RCC 7860 (cell line): ENCODE measurements around the gene OR1L1.

ENCODE experiments used
- DNase-seq: peaks from one replicate; pipeline ENCODE4 v3.0.0-alpha.2; 2015; ENCODE audit warnings: low spot score
- FAIRE-seq: peaks from 2 replicates; lab custom pipeline; 2012; peaks lifted over from hg19 to GRCh38; lab: Jason Lieb, UNC

OR1L1 gene

GRCh38 chr9:122661416-122661815 is at the start of gene OR1L1:
Gene OR1L1 (plus strand): TSS chr9:122661716. CDS start chr9:122661716, 0 bp downstream.
- FAIRE-seq (no peak), DNase-seq (no peak)

GRCh38 chr9:122614362-122614761 is 47.2 kb upstream of the OR1L1 start, which contains the start of gene OR1Q1:
Gene OR1Q1 (plus strand): TSS chr9:122614738. CDS start chr9:122614738, 0 bp downstream.
- no peak for DNase-seq
- FAIRE-seq, result no peak

- DNase-seq (no peak), FAIRE-seq (no peak)
Observed at GRCh38 chr9:122619996-122620395, 41.5 kb upstream of the OR1L1 start.

GRCh38 chr9:122642226-122642625 is 19.3 kb upstream of the OR1L1 start:
- DNase-seq (no peak), FAIRE-seq (no peak)

- FAIRE-seq (no peak), DNase-seq (no peak)
Observed at GRCh38 chr9:122656378-122656777, 5.1 kb upstream of the OR1L1 start.

- FAIRE-seq (no peak), DNase-seq (no peak)
Observed at GRCh38 chr9:122657527-122657926, 4.0 kb upstream of the OR1L1 start, which contains the start of gene OR1B1. Gene OR1B1 (minus strand): TSS chr9:122657627.

- DNase-seq (no peak), FAIRE-seq (no peak)
Observed at GRCh38 chr9:122672481-122672880, 11.0 kb downstream of the OR1L1 start.

- FAIRE-seq, result no peak
Observed at GRCh38 chr9:122684851-122685250, 23.3 kb downstream of the OR1L1 start.

GRCh38 chr9:122695696-122696095 is 34.2 kb downstream of the OR1L1 start:
- no peak for FAIRE-seq
- no peak for DNase-seq

More at GRCh38 chr9:122684851-122685250, 23.3 kb downstream of the OR1L1 start:
- DNase-seq, result no peak
